Adrenal gland (tissue), 5 donors: ENCODE results near the gene FAM25C.
"Not testable (repeated sequence)": the region's sequence is repeated elsewhere in the genome, so short reads cannot be mapped to it uniquely, and the experiment has no call there.

Experiments used
- POLR2A ChIP-seq, 2 donors: fragments of 450-650 bp; IDR thresholded peaks; one replicate each; pipeline ENCODE4 v1.6.1; 2017; ENCODE audit warnings: antibody characterized with exemption in 2 of 2, mild to moderate bottlenecking in 2 of 2, moderate library complexity in 1 of 2
- TF ChIP-seq, protein P1 (sequence below), 6 experiments: fragments of 450-650 bp in 4 of 6; fragments of 200-600 bp in 2 of 6; sonication (generic) in 1 of 6; IDR thresholded peaks; 1 replicate in 5 of 6; 2 replicates in 1 of 6; pipeline versions ENCODE4 v1.5.1 to v1.8.0; 2016 to 2021; ENCODE audit warnings: antibody characterized with exemption in 6 of 6, mild to moderate bottlenecking in 2 of 6, moderate library complexity in 1 of 6
- donor health status: DM: no; HTN: no; CAD: no.

- TF ChIP-seq, protein P1, sequence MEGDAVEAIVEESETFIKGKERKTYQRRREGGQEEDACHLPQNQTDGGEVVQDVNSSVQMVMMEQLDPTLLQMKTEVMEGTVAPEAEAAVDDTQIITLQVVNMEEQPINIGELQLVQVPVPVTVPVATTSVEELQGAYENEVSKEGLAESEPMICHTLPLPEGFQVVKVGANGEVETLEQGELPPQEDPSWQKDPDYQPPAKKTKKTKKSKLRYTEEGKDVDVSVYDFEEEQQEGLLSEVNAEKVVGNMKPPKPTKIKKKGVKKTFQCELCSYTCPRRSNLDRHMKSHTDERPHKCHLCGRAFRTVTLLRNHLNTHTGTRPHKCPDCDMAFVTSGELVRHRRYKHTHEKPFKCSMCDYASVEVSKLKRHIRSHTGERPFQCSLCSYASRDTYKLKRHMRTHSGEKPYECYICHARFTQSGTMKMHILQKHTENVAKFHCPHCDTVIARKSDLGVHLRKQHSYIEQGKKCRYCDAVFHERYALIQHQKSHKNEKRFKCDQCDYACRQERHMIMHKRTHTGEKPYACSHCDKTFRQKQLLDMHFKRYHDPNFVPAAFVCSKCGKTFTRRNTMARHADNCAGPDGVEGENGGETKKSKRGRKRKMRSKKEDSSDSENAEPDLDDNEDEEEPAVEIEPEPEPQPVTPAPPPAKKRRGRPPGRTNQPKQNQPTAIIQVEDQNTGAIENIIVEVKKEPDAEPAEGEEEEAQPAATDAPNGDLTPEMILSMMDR (IDR thresholded peaks at IDR 0.05): not testable (repeated sequence)
- TF ChIP-seq POLR2A (IDR thresholded peaks at IDR 0.05): not testable (repeated sequence)
Measured at GRCh38 chr10:47972077-47972476, 27.5 kb downstream of the FAM25C start.
